DOHH2 (cell line): ENCODE measurements around the gene DNAH5.

ENCODE experiments used
- EZH2phosphoT487 ChIP-seq: fragments of 200-600 bp; sonication (generic); IDR thresholded peaks from 2 replicates; pipeline ENCODE4 v1.6.1; 2017; ENCODE audit warnings: borderline replicate concordance, mild to moderate bottlenecking, antibody characterized with exemption, low read length, moderate library complexity, mixed read lengths
- TF ChIP-seq, protein P1 (sequence below): fragments of 200-600 bp; sonication (generic); IDR thresholded peaks from one replicate; pipeline ENCODE4 v1.5.1; 2014; ENCODE audit warnings: antibody characterized with exemption, mild to moderate bottlenecking, low read depth, low read length; ENCODE audit not compliant: poor library complexity, severe bottlenecking

DNA sequence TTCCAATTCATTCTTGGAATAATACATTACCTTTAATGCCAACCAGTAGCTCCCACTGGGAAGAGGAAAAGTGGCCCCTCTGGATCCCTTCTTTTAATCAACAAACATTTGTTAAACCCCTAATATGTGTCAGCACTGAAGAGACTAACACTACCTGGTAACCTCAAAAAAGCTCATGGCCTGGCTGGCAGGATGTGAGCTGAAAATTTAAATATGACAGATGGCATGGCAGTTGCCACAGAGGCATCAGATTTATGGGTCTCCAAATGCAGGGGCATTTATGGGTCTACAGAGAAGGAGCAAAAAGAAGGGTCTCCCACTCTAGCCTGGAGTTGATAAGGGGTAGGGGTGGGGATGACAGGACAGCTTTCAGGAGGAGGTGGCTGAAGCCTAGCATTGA lies 12.5 kb downstream of the DNAH5 start:
- TF ChIP-seq, protein P1, sequence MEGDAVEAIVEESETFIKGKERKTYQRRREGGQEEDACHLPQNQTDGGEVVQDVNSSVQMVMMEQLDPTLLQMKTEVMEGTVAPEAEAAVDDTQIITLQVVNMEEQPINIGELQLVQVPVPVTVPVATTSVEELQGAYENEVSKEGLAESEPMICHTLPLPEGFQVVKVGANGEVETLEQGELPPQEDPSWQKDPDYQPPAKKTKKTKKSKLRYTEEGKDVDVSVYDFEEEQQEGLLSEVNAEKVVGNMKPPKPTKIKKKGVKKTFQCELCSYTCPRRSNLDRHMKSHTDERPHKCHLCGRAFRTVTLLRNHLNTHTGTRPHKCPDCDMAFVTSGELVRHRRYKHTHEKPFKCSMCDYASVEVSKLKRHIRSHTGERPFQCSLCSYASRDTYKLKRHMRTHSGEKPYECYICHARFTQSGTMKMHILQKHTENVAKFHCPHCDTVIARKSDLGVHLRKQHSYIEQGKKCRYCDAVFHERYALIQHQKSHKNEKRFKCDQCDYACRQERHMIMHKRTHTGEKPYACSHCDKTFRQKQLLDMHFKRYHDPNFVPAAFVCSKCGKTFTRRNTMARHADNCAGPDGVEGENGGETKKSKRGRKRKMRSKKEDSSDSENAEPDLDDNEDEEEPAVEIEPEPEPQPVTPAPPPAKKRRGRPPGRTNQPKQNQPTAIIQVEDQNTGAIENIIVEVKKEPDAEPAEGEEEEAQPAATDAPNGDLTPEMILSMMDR = no peak
- TF ChIP-seq EZH2phosphoT487 = no peak
